HAP-1 (cell line): ENCODE measurements around the gene LRRC46.

Source experiments
- DNase-seq, 2 experiments: peaks; one replicate each; pipeline ENCODE4 v3.0.0-alpha.2; 2016 to 2020; ENCODE audit warnings: low spot score in 2 of 2
- H3K27me3 ChIP-seq: fragments of 250-450 bp; sonication (Bioruptor Pico); 2 replicates; pipeline ENCODE4 v1.5.1; 2020; ENCODE audit warnings: low read depth, mild to moderate bottlenecking, moderate library complexity
- H3K36me3 ChIP-seq: fragments of 250-450 bp; sonication (Bioruptor Pico); replicated peaks from 2 replicates; pipeline ENCODE4 v1.5.1; 2020; ENCODE audit warnings: mild to moderate bottlenecking
- H3K4me1 ChIP-seq: fragments of 250-450 bp; sonication (Bioruptor Pico); 2 replicates; pipeline ENCODE4 v1.5.1; 2020; ENCODE audit warnings: mild to moderate bottlenecking
- H3K4me3 ChIP-seq: fragments of 250-450 bp; sonication (Bioruptor Pico); 2 replicates; pipeline ENCODE4 v1.5.1; 2020; ENCODE audit warnings: mild to moderate bottlenecking, moderate library complexity
- H3K9me3 ChIP-seq: fragments of 250-450 bp; sonication (Bioruptor Pico); 2 replicates; pipeline ENCODE4 v1.5.1; 2020; ENCODE audit warnings: mild to moderate bottlenecking, moderate library complexity
- in situ Hi-C: fragments of 300-500 bp; cut with MboI; formaldehyde crosslinking; loops from 3 replicates; pipeline ENCODE4 v1.14.3; 2020; ENCODE audit warnings: low sequenced_read_pairs, inconsistent platforms, mixed read lengths

LRRC46 gene

DNA sequence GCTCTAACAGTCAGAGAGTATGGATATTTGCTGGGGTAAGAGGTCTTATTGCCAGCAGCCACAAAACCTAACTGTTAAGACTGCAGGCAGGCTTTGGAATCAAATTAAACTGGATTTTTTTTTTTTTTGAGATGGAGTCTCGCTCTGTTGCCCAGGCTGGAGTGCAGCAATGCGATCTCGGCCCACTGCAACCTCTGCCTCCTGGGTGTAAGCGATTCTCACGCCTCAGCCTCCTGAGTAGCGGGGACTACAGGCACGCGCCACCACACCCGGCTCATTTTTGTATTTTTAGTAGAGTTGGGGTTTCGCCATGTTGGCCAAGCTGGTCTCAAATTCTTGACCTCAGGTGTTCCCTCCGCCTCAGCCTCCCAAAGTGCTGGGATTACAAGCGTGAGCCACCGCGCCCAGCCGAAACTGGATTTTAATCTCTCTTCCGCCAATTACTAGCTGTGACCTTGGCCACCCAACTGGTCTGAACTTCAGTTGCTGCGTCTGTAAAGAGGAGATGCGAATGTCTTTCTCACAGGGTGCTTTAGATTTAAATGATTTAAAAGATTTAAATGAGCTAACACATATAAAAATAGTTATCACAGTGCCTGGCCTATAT, 971 bp upstream of the LRRC46 start:
- Histone ChIP-seq H3K4me1 (no peaks in the 10 kb centered on the region; the same call in 1 of the 2 replicates), H3K9me3 (no peaks in the 10 kb centered on the region), H3K27me3 (no peaks in the 10 kb centered on the region), H3K36me3 (peaks cover 26% of the 10 kb centered on the region), H3K4me3 (peak overlapping the region; percentile 74)
- in situ Hi-C loops = no loop called here
- DNase-seq = no peak

DNA sequence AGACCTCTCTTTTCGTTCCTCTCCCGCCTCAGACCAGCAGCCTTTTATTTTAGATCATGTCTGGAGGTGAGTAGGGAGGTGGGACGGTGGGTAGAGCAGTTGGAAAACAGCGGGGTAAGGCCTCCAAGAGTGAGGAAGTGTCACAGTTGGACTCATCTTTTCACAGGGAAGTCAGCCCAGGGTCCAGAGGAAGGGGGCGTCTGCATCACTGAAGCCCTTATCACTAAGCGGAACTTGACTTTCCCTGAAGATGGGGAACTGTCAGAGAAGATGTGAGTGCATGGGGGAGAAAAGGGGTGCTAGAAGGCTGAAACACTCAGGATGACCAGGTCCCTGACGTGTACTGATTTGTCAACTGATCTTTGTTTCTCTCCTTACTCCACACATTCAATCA, 461 bp downstream of the LRRC46 start:
- H3K27me3 ChIP-seq = no peaks in the 10 kb centered on the region
- no peaks in the 10 kb centered on the region; the same call in 1 of the 2 replicates for H3K4me1 ChIP-seq
- H3K4me3 ChIP-seq = peak overlapping the region; percentile 74
- in situ Hi-C loops = no loop called here
- no peaks in the 10 kb centered on the region for H3K9me3 ChIP-seq
- H3K36me3 ChIP-seq = peaks cover 15% of the 10 kb centered on the region
- no peak for DNase-seq

DNA sequence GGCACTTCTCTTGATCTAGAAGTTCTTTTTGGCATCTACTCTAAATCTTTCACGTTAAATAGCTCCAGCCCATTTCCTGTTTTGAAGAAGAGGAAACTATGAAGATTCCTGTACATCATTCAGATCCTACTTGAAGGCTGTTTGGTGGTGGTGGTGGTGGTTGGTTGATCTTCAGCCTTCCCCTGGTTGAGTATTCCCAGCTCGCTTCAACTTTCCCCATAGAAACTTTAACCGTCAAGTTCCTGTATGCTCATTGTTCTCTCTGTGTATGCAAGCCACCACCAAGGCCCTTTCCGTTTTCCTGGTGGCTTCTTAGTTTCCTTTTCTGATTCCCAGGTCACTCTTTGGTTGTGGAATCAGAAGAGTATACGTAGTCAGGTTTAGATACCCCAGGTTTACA, 3.3 kb downstream of the LRRC46 start:
- Histone ChIP-seq H3K4me1 (no peaks in the 10 kb centered on the region; the same call in 1 of the 2 replicates), H3K27me3 (no peaks in the 10 kb centered on the region), H3K4me3 (no peak overlapping the region), H3K9me3 (no peaks in the 10 kb centered on the region), H3K36me3 (no peaks in the 10 kb centered on the region)
- DNase-seq = no peak
- in situ Hi-C loops = no loop called here

DNA sequence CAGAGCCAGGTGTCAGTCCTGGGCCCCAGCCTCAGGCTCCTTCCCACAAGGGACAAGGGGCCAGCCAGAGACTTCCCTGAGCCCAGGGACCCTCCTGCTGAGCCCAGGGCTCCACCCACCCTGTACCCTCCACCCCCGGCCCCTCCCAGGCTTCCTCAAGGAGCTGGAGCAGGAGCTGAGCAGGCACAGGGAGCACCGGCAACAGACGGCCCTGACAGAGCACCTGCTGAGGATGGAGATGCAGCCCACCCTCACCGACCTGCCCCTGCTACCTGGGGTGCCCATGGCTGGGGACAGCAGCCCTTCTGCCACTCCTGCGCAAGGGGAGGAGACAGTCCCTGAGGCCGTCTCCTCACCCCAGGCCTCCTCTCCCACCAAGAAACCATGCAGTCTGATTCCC, 5.1 kb downstream of the LRRC46 start:
- Histone ChIP-seq H3K36me3 (no peaks in the 10 kb centered on the region), H3K27me3 (no peaks in the 10 kb centered on the region), H3K4me1 (peaks cover 8% of the 10 kb centered on the region), H3K4me3 (no peak overlapping the region), H3K9me3 (no peaks in the 10 kb centered on the region)
- in situ Hi-C loops = no loop called here
- DNase-seq = no peak

DNA sequence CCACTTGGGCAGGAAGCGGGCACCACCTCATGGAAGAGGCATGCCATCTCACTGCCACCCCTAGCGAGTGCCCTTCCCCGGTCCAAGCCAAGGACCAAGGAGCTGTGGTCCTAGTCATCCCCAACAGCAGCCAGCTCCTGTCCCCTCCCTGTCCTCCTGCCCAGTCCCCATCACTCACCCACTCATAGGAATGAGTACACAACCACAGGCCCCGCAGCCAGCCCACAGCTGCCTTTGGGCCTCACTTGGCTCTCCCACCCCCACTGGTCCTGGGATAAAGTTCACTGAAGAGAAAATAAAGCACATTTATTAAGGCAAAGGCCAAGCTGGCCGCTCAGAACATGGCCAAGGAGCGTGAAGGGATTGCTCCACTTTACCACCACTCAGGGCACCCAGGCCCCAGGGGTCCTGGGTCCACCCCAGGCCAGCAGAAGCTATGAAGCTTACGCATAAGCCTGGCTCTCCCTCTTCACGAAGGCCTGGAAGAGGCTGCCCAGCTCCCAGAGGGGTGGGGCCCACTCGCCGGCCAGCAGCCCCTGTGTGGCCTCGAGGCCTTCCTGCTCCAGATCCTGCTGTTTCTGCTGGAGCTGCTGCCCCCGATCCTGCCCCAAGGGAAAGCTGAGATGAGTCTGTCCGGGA, 6.0 kb downstream of the LRRC46 start:
- Histone ChIP-seq H3K4me1 (peaks cover 8% of the 10 kb centered on the region), H3K36me3 (no peaks in the 10 kb centered on the region)
- in situ Hi-C loops = no loop called here

DNA sequence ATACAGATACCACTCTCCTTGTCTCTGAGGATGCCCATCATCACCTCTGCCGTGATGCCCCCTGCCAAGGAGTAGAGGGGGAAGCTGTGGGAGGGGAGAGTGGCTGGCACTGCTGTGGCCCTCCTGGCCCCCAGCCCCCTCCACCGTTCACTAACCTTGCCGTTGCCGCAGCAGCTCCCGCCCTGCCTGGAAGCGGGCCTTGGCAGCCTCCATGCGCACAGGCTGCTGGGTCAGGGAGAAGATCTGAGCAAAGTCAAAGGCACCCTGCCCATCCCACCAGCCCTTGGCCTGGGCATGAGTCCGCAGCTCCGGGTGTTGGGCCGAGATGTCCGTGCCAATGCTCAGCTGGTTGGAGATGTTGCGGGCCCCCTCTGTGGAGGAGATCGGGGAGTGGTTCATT, 7.2 kb downstream of the LRRC46 start:
- Histone ChIP-seq H3K36me3 (no peaks in the 10 kb centered on the region), H3K4me1 (peaks cover 8% of the 10 kb centered on the region), H3K9me3 (no peaks in the 10 kb centered on the region), H3K27me3 (no peaks in the 10 kb centered on the region), H3K4me3 (no peak overlapping the region)
- in situ Hi-C loops = no loop called here
- no peak for DNase-seq

More for the DNA sequence above, 6.0 kb downstream of the LRRC46 start:
- no peaks in the 10 kb centered on the region for H3K27me3 ChIP-seq
- no peak overlapping the region for H3K4me3 ChIP-seq
- no peaks in the 10 kb centered on the region for H3K9me3 ChIP-seq
- DNase-seq = no peak

DNA sequence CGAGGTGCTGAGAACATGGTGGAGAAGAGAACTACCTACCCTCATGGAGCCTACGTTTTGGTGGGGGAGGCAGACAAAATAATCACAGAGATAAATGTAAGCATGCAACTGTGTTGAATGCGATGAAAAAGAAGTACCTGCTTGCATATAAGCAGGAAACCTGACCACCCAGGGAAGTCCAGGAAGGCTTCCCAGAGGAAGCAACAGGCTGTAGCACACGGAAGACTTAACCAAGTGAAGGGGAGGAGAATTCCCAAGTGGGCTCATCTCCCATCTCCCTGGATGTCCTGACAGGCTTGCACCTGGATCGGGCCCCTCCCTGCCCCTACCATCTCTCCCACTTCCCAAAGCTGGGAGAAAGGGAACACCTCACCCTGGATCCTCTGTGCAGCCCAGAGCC, 7.6 kb downstream of the LRRC46 start:
- in situ Hi-C loops = no loop called here
- H3K4me3 ChIP-seq = no peak overlapping the region
- H3K36me3 ChIP-seq = no peaks in the 10 kb centered on the region
- no peak for DNase-seq
- H3K4me1 ChIP-seq = peaks cover 8% of the 10 kb centered on the region
- H3K9me3 ChIP-seq = no peaks in the 10 kb centered on the region
- no peaks in the 10 kb centered on the region for H3K27me3 ChIP-seq

DNA sequence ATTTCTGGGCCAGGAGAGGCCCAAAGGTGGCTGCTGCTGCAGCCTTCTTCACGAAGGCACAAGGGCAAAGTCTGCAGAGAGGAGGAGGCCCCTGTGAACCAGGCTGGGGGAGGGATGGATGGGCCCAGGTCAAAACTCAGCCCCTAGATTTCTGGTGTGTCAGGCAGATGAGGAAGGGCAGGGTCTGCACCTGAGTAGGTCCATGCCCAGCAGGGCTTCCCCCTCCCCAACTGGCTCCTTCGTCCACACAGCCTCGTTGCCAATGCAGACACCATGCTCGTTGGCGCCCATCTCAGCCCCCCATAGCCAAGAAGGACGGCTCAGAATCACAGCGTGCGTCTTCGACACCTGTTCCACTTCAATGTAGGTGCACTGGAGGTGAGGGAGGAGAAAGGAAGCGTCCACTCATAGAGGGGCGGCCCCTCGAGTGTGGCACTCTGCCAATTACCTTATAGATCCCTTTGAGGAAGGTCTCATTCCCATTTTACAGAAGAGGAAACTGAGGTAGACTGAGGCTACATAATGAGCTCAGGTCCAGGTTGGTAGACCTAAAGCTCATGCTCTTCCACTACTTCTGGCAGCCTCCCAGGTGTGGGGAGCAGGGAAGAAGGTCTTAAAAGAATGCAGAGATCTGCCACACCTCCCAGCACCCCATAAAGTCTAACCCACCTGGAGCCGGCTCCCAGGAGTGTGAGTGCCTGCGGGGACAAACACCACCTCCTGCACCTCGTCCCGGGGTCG, 8.7 kb downstream of the LRRC46 start:
- no peak for DNase-seq
- Histone ChIP-seq H3K4me1 (peaks cover 8% of the 10 kb centered on the region), H3K4me3 (peak overlapping the region; percentile 56), H3K27me3 (peaks cover 9% of the 10 kb centered on the region), H3K36me3 (no peaks in the 10 kb centered on the region), H3K9me3 (no peaks in the 10 kb centered on the region)
- in situ Hi-C loops = loop anchor here (5.0 kb wide), 2 partner anchors 52 to 177 kb away; no protein-coding TSS in a partner anchor

DNA sequence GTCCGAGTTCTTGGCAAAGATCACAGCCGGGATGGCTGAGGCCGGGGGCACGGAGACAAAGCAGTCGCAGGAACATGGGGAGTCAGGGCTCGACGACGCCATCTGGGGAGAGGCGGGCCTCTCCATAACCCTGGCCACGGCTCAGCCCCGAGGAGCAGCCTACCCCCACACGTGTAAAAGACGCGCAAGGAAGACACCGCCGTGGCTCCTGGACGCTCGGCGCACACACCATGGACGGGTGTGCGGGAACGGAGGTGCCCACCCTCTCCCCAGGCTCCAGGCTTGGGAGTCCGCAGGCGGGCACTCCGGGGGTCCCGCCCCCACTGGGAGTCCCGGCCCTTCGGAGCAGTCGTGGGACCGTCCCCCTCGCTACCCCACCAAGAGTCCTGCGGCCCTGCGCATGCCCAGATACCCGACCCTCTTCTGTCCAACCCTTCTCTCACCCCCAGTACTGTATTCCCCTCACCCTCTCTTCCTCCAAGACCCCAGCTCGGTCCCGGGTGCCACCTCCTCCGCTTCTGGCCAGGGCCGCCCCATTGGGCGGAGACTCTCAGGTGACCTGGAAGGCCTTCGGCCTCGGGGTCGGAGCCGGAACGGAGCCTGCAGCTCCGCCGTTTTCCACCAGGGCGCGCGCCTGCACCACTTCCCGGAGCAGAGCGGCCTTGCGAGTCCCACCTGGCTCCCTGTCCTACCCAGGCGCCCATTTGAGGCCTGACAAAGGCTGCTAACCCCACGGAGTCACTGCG, 9.4 kb downstream of the LRRC46 start, which contains the start of gene SCRN2:
Gene SCRN2, minus strand, starts transcription at position 532 of the 746 bp plus-strand sequence. Its CDS starts 430 bp downstream, at position 102.
- Histone ChIP-seq H3K27me3 (peaks cover 16% of the 10 kb centered on the region), H3K9me3 (no peaks in the 10 kb centered on the region), H3K36me3 (no peaks in the 10 kb centered on the region), H3K4me1 (peaks cover 8% of the 10 kb centered on the region), H3K4me3 (peak within 1 kb of the TSS; percentile 56)
- in situ Hi-C loops = loop anchor here (5.0 kb wide), 2 partner anchors 51 to 176 kb away; no protein-coding TSS in a partner anchor
- DNase-seq = peak; percentile 83 to 95

DNA sequence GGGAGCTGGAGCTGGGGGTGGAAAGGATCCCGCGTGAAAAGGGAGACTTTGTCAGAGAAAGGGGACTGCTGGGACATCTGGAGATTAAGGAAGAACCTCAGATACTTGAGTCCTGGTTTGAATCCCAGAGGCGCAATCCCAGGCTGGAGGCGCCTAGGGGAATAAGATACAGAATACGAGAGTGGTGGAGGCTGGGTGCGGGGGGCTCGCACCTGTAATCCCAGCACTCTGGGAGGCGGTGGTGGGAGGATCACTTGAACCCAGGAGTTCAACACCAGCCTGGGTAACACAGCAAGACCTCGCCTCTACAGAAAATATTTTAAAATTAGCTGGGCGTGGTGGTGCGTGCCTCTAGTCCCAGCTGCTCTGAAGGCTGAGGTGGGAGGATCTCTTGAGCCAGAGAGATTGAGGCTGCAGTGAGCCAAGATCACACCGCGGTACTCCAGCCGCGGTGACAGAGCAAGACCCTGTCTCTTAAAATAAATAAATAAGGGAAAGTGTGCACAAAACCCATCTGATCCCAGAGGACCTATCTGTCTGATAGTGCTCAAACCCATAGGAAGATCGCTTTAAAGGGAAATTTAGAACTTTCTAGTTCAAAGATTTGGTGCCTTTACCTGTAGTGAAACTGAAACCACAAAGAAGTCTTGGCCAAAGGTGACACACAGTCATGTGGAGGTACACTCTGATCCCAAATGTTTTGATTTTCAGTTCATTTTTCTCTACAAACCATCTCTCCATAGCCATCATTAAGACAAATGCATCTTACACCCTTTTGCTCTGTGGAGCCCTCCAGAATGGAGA, 10.2 kb downstream of the LRRC46 start:
- H3K4me3 ChIP-seq = peak overlapping the region; percentile 56
- H3K4me1 ChIP-seq = peaks cover 8% of the 10 kb centered on the region
- in situ Hi-C loops = loop anchor here (5.0 kb wide), 2 partner anchors 51 to 176 kb away; no protein-coding TSS in a partner anchor

DNA sequence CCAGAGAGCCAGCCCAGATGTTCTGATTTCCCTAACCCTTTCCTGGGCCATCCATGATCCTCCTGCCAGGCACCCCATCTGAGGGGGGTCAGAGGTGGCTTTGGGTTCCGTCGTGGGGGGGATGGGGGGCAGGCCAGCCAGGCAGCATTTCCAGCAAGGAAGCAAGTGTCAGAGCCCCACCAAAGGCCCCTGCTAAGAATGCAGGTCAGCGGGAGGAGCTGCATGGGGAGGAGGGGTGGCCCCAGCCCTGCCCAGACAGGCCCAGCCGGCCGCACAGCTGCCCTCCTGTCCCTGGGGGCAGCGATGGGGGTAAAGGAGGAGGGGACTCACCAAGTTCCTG, 11.9 kb downstream of the LRRC46 start:
- Histone ChIP-seq H3K4me3 (no peak overlapping the region), H3K36me3 (no peaks in the 10 kb centered on the region), H3K9me3 (no peaks in the 10 kb centered on the region), H3K4me1 (peaks cover 8% of the 10 kb centered on the region), H3K27me3 (peaks cover 40% of the 10 kb centered on the region)
- no peak for DNase-seq
- in situ Hi-C loops = loop anchor here (5.0 kb wide), 2 partner anchors 49 to 174 kb away; no protein-coding TSS in a partner anchor

More for the DNA sequence above, 10.2 kb downstream of the LRRC46 start:
- no peak for DNase-seq
- Histone ChIP-seq H3K36me3 (no peaks in the 10 kb centered on the region), H3K9me3 (no peaks in the 10 kb centered on the region), H3K27me3 (peaks cover 24% of the 10 kb centered on the region)

DNA sequence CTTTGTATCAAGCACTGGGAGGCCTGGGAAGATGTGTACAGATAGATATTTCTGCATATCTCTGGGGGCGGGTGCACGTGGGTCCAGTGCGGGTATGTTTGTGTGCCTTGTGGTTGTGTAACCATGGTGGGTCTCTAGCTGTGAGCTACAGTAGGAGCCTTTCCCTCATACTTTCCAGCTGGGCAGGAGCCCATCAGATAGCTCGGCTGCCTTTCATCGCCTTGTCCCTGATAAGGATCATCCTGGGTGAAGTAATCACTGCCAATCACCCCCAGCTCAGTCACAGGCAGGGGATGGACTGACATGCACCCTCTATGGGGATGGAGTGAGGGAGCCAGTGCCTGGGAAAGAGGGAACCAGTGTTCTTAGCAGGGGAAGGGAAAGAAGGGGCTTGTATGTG, 12.8 kb downstream of the LRRC46 start:
- peaks cover 49% of the 10 kb centered on the region for H3K27me3 ChIP-seq
- H3K36me3 ChIP-seq = no peaks in the 10 kb centered on the region
- no peaks in the 10 kb centered on the region for H3K9me3 ChIP-seq
- no peak overlapping the region for H3K4me3 ChIP-seq
- DNase-seq = no peak
- in situ Hi-C loops = loop anchor here (5.0 kb wide), 2 partner anchors 48 to 173 kb away; no protein-coding TSS in a partner anchor
- H3K4me1 ChIP-seq = peaks cover 8% of the 10 kb centered on the region
